HCT116 (cell line): ENCODE measurements around the gene CDH23. TPM values are rescaled to one million over a fixed set of nuclear protein-coding genes. Genes with fewer than 3 reads are reported as not detected.

ENCODE experiments used
- ATAC-seq: fragments of 200-7000 bp; cut with Tn5 transposase; 2 replicates; pipeline ENCODE4 v1.9.1; 2020; ENCODE audit warnings: mild to moderate bottlenecking, moderate library complexity
- BruUV-seq: library from RNA; stranded (reverse); fragments of 400-500 nt; replicated peaks from 2 replicates; lab custom pipeline; 2021; lab: Mats Ljungman, UMichigan
- CTCF ChIA-PET: fragments of 300-600 bp; sonication (Branson Sonifier 250); formaldehyde crosslinking; loops from one replicate; lab custom pipeline; 2021; ENCODE audit warnings: antibody characterized with exemption; lab: Charles Lee
- POLR2A ChIA-PET: fragments of 300-600, 350-600 bp; sonication (Branson Sonifier 250); formaldehyde crosslinking; loops from one replicate; lab custom pipeline; 2021; ENCODE audit warnings: antibody characterized with exemption; lab: Charles Lee
- RAD21 ChIA-PET, 2 experiments: fragments of 300-600 bp; sonication (Branson Sonifier 250); formaldehyde crosslinking; loops; one replicate each; lab custom pipeline; 2023; ENCODE audit warnings: low total read pairs in 2 of 2; ENCODE audit not compliant: uncharacterized antibody in 2 of 2, unreplicated experiment in 2 of 2, low non-redundant PET in 1 of 2; lab: Charles Lee
- DNase-seq: peaks from one replicate; pipeline ENCODE4 v3.0.0-alpha.2; 2010; ENCODE audit warnings: low read depth, low spot score
- H2AFZ ChIP-seq: fragments of 200-600 bp; shearing (Covaris generic), sonication (generic); 2 replicates; pipeline ENCODE4 v1.6.1; 2017; ENCODE audit warnings: low read depth, mixed run types, mixed read lengths, antibody characterized with exemption, low read length; ENCODE audit not compliant: poor library complexity, severe bottlenecking
- H3K27ac ChIP-seq: 2 replicates; pipeline ENCODE4 v1.5.1; 2012; ENCODE audit warnings: low read depth, low read length
- H3K27me3 ChIP-seq: fragments of 200-600 bp; sonication (generic); 2 replicates; pipeline ENCODE4 v1.6.1; 2016; ENCODE audit warnings: mixed run types, low read length, mixed read lengths; ENCODE audit not compliant: insufficient read depth
- H3K36me3 ChIP-seq, 2 experiments: fragments of 200-500 bp in 1 of 2; fragments of 200-600 bp in 1 of 2; sonication (Bioruptor generic) in 1 of 2; sonication (generic) in 1 of 2; 2 replicates each; pipeline versions ENCODE4 v1.5.1 to v1.6.1; 2014 to 2016; ENCODE audit warnings: low read length in 2 of 2, inconsistent platforms in 1 of 2, mixed read lengths in 1 of 2, mixed run types in 1 of 2; ENCODE audit not compliant: insufficient read depth in 2 of 2, control insufficient read depth in 1 of 2
- H3K4me1 ChIP-seq, 2 experiments: fragments of 200-600 bp in 1 of 2; sonication (generic) in 1 of 2; 2 replicates each; pipeline versions ENCODE4 v1.5.1 to v1.6.1; 2012 to 2017; ENCODE audit warnings: low read length in 2 of 2, inconsistent platforms in 1 of 2, mild to moderate bottlenecking in 1 of 2, mixed read lengths in 1 of 2, mixed run types in 1 of 2, moderate library complexity in 1 of 2; ENCODE audit not compliant: insufficient read depth in 2 of 2, control insufficient read depth in 1 of 2
- H3K4me2 ChIP-seq: fragments of 200-600 bp; sonication (generic); 2 replicates; pipeline ENCODE4 v1.6.1; 2017; ENCODE audit warnings: mixed run types, low read length, mixed read lengths
- H3K4me3 ChIP-seq, 2 experiments: fragments of 200-600 bp in 1 of 2; sonication (generic) in 1 of 2; replicated peaks in 1 of 2; 2 replicates each; pipeline ENCODE4 v1.5.1; 2011 to 2016; ENCODE audit warnings: low read length in 2 of 2, control low read depth in 1 of 2, low read depth in 1 of 2, mild to moderate bottlenecking in 1 of 2, mixed read lengths in 1 of 2, mixed run types in 1 of 2
- H3K79me2 ChIP-seq: fragments of 200-600 bp; sonication (generic); 2 replicates; pipeline ENCODE4 v1.6.1; 2017; ENCODE audit warnings: mild to moderate bottlenecking, mixed run types, low read length, moderate library complexity, mixed read lengths; ENCODE audit not compliant: insufficient read depth
- H3K9ac ChIP-seq: fragments of 200-600 bp; sonication (generic); 2 replicates; pipeline ENCODE4 v1.6.1; 2016; ENCODE audit warnings: low read length, mixed read lengths
- H3K9me2 ChIP-seq: fragments of 200-600 bp; sonication (generic), shearing (Covaris generic); 2 replicates; pipeline ENCODE4 v1.6.1; 2017; ENCODE audit warnings: mixed run types, mild to moderate bottlenecking, moderate library complexity; ENCODE audit not compliant: insufficient read depth
- H3K9me3 ChIP-seq, 2 experiments: fragments of 200-500 bp in 1 of 2; fragments of 200-600 bp in 1 of 2; sonication (Bioruptor generic) in 1 of 2; sonication (generic) in 1 of 2; 2 replicates each; pipeline ENCODE4 v1.6.1; 2014 to 2017; ENCODE audit warnings: low read length in 2 of 2, mixed read lengths in 2 of 2, inconsistent platforms in 1 of 2, low read depth in 1 of 2, mild to moderate bottlenecking in 1 of 2, mixed run types in 1 of 2, moderate library complexity in 1 of 2; ENCODE audit not compliant: control insufficient read depth in 1 of 2, insufficient read depth in 1 of 2
- H4K20me1 ChIP-seq: fragments of 200-600 bp; sonication (generic), shearing (Covaris generic); 2 replicates; pipeline ENCODE4 v1.6.1; 2017; ENCODE audit warnings: mixed run types, mild to moderate bottlenecking, moderate library complexity; ENCODE audit not compliant: insufficient read depth
- ATF3 ChIP-seq: IDR thresholded peaks from 2 replicates; pipeline ENCODE4 v1.6.1; 2012
- CEBPB ChIP-seq: IDR thresholded peaks from 2 replicates; pipeline ENCODE4 v1.6.1; 2012; ENCODE audit warnings: low read depth
- CTCF ChIP-seq, 3 experiments: fragments of 200-600 bp in 1 of 3; sonication (generic) in 1 of 3; IDR thresholded peaks in 2 of 3; conservative IDR thresholded peaks in 1 of 3; 2 replicates each; pipeline ENCODE4 v1.5.1; 2012 to 2017; ENCODE audit warnings: low read depth in 2 of 3, low read length in 2 of 3, antibody characterized with exemption in 1 of 3, borderline replicate concordance in 1 of 3, control low read depth in 1 of 3, mild to moderate bottlenecking in 1 of 3, mixed read lengths in 1 of 3, mixed run types in 1 of 3, moderate library complexity in 1 of 3; ENCODE audit not compliant: insufficient read depth in 1 of 3
- ELF1 ChIP-seq: IDR thresholded peaks from 2 replicates; pipeline ENCODE4 v1.6.1; 2012; ENCODE audit warnings: low read depth, borderline replicate concordance
- EZH2 ChIP-seq: fragments of 200-600 bp; sonication (generic); IDR thresholded peaks from 2 replicates; pipeline ENCODE4 v1.6.1; 2017; ENCODE audit warnings: antibody characterized with exemption, mixed run types
- MAX ChIP-seq: IDR thresholded peaks from 2 replicates; pipeline ENCODE4 v1.6.1; 2012
- RAD21 ChIP-seq: IDR thresholded peaks from 2 replicates; pipeline ENCODE4 v1.6.1; 2012; ENCODE audit warnings: low read depth, mild to moderate bottlenecking
- SIN3A ChIP-seq: IDR thresholded peaks from 2 replicates; pipeline ENCODE4 v1.6.1; 2012; ENCODE audit warnings: low read depth
- TCF7L2 ChIP-seq: IDR thresholded peaks from 2 replicates; pipeline ENCODE4 v1.7.0; 2011; ENCODE audit warnings: borderline replicate concordance, inconsistent platforms; ENCODE audit not compliant: insufficient read depth, insufficient read length; ENCODE audit errors: extremely low read depth
- intact Hi-C: fragments of 100-400 bp; cut with micrococcal nuclease; formaldehyde crosslinking; loops from 2 replicates; pipeline ENCODE4 v1.10.0; 2022
- total RNA-seq: library from RNA; stranded (reverse); gene quantifications from one replicate; pipeline ENCODE4 v1.2.1, GENCODE V29; 2021; ENCODE audit not compliant: unreplicated experiment

CDH23 gene
- total RNA-seq, 1 experiment from 2014 or later, result not detected

GRCh38 chr10:71761105-71761511, 364.4 kb downstream of the CDH23 start:
- no TSS peak for BruUV-seq
- ChIA-PET RAD21 (no interaction called here), POLR2A (no interaction called here)
- no peaks in the 10 kb centered on the region for H3K9me3 ChIP-seq
- no peak overlapping the region for H2AFZ ChIP-seq
- DNase-seq (no peak), ATAC-seq (0 out of 2 replicates have a peak, but pooled peaks have one; percentile 21)
- no peak overlapping the region for H3K27ac ChIP-seq
- no peak overlapping the region for H3K9ac ChIP-seq
- TF ChIP-seq EZH2 (no peak), MAX (no peak), ATF3 (no peak), ELF1 (no peak)
- TF ChIP-seq, all 23 proteins: peak for 0
- H3K27me3 ChIP-seq, result no peaks in the 10 kb centered on the region
- peak overlapping the region; percentile 25; the same call in 1 of the 2 replicates for H3K4me2 ChIP-seq
- H3K9me2 ChIP-seq, result no peaks in the 10 kb centered on the region
- 0 out of 2 replicates have a peak, but pooled peaks cover 3% of the 10 kb centered on the region for H3K79me2 ChIP-seq
- no peaks in the 10 kb centered on the region for H4K20me1 ChIP-seq
- CTCF ChIA-PET, result interaction anchor here (0.8 kb wide), 1 partner anchor 64 kb away, joined by 3 read pairs; no protein-coding TSS in a partner anchor
- H3K4me1 ChIP-seq, result peaks cover 27 to 71% of the 10 kb centered on the region in 2 experiments
- intact Hi-C loops, result no loop called here
- no peaks in the 10 kb centered on the region for H3K36me3 ChIP-seq
- H3K4me3 ChIP-seq, result no peak overlapping the region

GRCh38 chr10:71761541-71762113, 364.9 kb downstream of the CDH23 start:
- H3K27me3 ChIP-seq, result no peaks in the 10 kb centered on the region
- H4K20me1 ChIP-seq, result no peaks in the 10 kb centered on the region
- no peaks in the 10 kb centered on the region for H3K9me2 ChIP-seq
- H3K4me3 ChIP-seq, result no peak overlapping the region
- H3K4me1 ChIP-seq, result peaks cover 32 to 76% of the 10 kb centered on the region in 2 experiments
- no peak overlapping the region for H3K9ac ChIP-seq
- no peaks in the 10 kb centered on the region for H3K36me3 ChIP-seq
- H3K79me2 ChIP-seq, result 0 out of 2 replicates have a peak, but pooled peaks cover 3% of the 10 kb centered on the region
- H3K27ac ChIP-seq, result no peak overlapping the region
- TF ChIP-seq EZH2 (no peak), CTCF (IDR thresholded peaks at IDR 0.05 in 2 of 3, conservative IDR thresholded peaks at IDR 0.05 in 1 of 3; ENCODE audit: borderline replicate concordance in 1 of 3, insufficient read depth in 1 of 3, low read depth in 2 of 3, low read length in 2 of 3) (peak in 2 of 3 experiments; percentile 48 to 50; a peak in 3 of 6 replicates), RAD21 (peak; percentile 38), CEBPB (no peak), TCF7L2 (no peak), SIN3A (no peak)
- H3K4me2 ChIP-seq, result peak overlapping the region; percentile 25; the same call in 1 of the 2 replicates
- DNase-seq (no peak), ATAC-seq (peak; percentile 48)
- no peaks in the 10 kb centered on the region for H3K9me3 ChIP-seq
- H2AFZ ChIP-seq, result no peak overlapping the region
- ChIA-PET RAD21 (no interaction called here), POLR2A (no interaction called here), CTCF (interaction anchor here (0.8 kb wide), 1 partner anchor 65 kb away, joined by 3 read pairs; no protein-coding TSS in a partner anchor)
- intact Hi-C loops, result no loop called here
- BruUV-seq, result no TSS peak
